Caco-2 (cell line): ENCODE measurements around the gene SIRPA. TPM values are rescaled to one million over a fixed set of nuclear protein-coding genes. Genes with fewer than 3 reads are reported as not detected.

Experiments used
- BruUV-seq: library from RNA; stranded (reverse); fragments of 400-500 nt; replicated peaks from 2 replicates; lab custom pipeline; 2021; lab: Mats Ljungman, UMichigan
- CTCF ChIA-PET: fragments of 300-600 bp; sonication (Branson Sonifier 250); formaldehyde crosslinking; loops from one replicate; lab custom pipeline; 2022; ENCODE audit warnings: antibody characterized with exemption; lab: Charles Lee
- POLR2A ChIA-PET: fragments of 300-600 bp; sonication (Branson Sonifier 250); formaldehyde crosslinking; loops from one replicate; lab custom pipeline; 2022; ENCODE audit warnings: antibody characterized with exemption; lab: Charles Lee
- DNase-seq, 2 experiments: peaks; one replicate each; pipeline versions ENCODE4 v3.0.0 to v3.0.0-alpha.2; 2020 to 2022
- H3K27me3 ChIP-seq: replicated peaks from 2 replicates; pipeline ENCODE4 v1.6.0; 2011; ENCODE audit warnings: low read length; ENCODE audit not compliant: control insufficient read depth, insufficient read depth
- H3K36me3 ChIP-seq: 2 replicates; pipeline ENCODE4 v1.5.1; 2011; ENCODE audit warnings: low read length; ENCODE audit not compliant: control insufficient read depth, insufficient read depth
- H3K4me1 ChIP-seq: fragments of 250-450 bp; sonication (Bioruptor Pico); 2 replicates; pipeline ENCODE4 v1.5.1; 2020; ENCODE audit warnings: mild to moderate bottlenecking
- H3K4me3 ChIP-seq: 2 replicates; pipeline ENCODE4 v1.5.1; 2011; ENCODE audit warnings: low read depth, mild to moderate bottlenecking, control low read depth, low read length
- H3K9me3 ChIP-seq: fragments of 250-450 bp; sonication (Bioruptor Pico); 2 replicates; pipeline ENCODE4 v1.5.1; 2020; ENCODE audit warnings: mild to moderate bottlenecking, moderate library complexity
- H3K27ac Mint-ChIP-seq: one replicate; pipeline ENCODE4 v1.8.0; 2022; ENCODE audit warnings: mixed read lengths; ENCODE audit not compliant: unreplicated experiment
- H3K27me3 Mint-ChIP-seq: one replicate; pipeline ENCODE4 v1.8.0; 2022; ENCODE audit warnings: mixed read lengths; ENCODE audit not compliant: insufficient read depth, unreplicated experiment
- H3K36me3 Mint-ChIP-seq: one replicate; pipeline ENCODE4 v1.8.0; 2022; ENCODE audit warnings: mild to moderate bottlenecking, mixed read lengths; ENCODE audit not compliant: insufficient read depth, unreplicated experiment
- H3K4me1 Mint-ChIP-seq: one replicate; pipeline ENCODE4 v1.8.0; 2022; ENCODE audit warnings: low read depth, mixed read lengths; ENCODE audit not compliant: unreplicated experiment
- H3K4me3 Mint-ChIP-seq: one replicate; pipeline ENCODE4 v1.8.0; 2022; ENCODE audit warnings: mild to moderate bottlenecking, moderate library complexity, mixed read lengths; ENCODE audit not compliant: unreplicated experiment
- H3K9me3 Mint-ChIP-seq: one replicate; pipeline ENCODE4 v1.8.0; 2022; ENCODE audit warnings: mixed read lengths; ENCODE audit not compliant: unreplicated experiment
- intact Hi-C: fragments of 100-400 bp; cut with micrococcal nuclease; formaldehyde crosslinking; loops from one replicate; pipeline ENCODE4 v1.10.0; 2022; ENCODE audit not compliant: unreplicated experiment
- total RNA-seq: library from RNA; stranded (reverse); gene quantifications from 2 replicates; pipeline ENCODE4 v1.2.3, GENCODE V29; 2022
- TF ChIP-seq, protein P1 (sequence below), 2 experiments: fragments of 200-600 bp in 1 of 2; IDR thresholded peaks; 1 replicate in 1 of 2; 2 replicates in 1 of 2; pipeline versions ENCODE4 v1.5.1 to v1.8.0; 2011 to 2022; ENCODE audit warnings: antibody characterized with exemption in 1 of 2, control low read depth in 1 of 2, inconsistent platforms in 1 of 2, low read depth in 1 of 2, low read length in 1 of 2, mild to moderate bottlenecking in 1 of 2, moderate library complexity in 1 of 2; ENCODE audit not compliant: insufficient read depth in 1 of 2, severe bottlenecking in 1 of 2, unreplicated experiment in 1 of 2

SIRPA gene
- total RNA-seq, 1 experiment from 2014 or later = 33.3 TPM

DNA sequence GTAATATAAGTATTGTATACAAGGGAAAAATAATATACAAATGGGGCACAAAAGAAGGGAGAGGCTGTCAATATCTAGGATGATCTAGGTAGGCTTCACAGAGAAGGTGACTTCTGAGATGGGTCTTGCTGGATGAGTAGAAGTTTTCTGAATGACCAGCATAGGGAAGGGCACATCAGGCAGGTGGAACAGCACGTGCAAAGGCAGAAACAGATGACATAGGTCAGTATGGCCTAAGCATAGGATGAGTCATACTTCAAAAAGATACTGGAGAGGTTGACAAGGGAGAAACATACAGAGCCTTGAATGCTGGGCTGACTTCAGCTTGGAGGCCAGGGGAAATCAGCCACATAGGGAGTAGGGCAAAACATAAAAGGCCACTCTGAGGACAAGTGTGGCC lies 31.9 kb upstream of the SIRPA start:
- no TSS peak for BruUV-seq
- Mint-ChIP-seq H3K4me3 (no peak overlapping the region), H3K4me1 (peaks cover 17% of the 10 kb centered on the region), H3K27ac (no peak overlapping the region), H3K9me3 (no peaks in the 10 kb centered on the region), H3K27me3 (no peaks in the 10 kb centered on the region), H3K36me3 (no peaks in the 10 kb centered on the region)
- peaks cover 16% of the 10 kb centered on the region for H3K4me1 ChIP-seq
- no peak for DNase-seq
- intact Hi-C loops = no loop called here
- CTCF ChIA-PET = no interaction called here
- H3K27me3 ChIP-seq = no peaks in the 10 kb centered on the region
- H3K4me3 ChIP-seq = no peak overlapping the region
- no peaks in the 10 kb centered on the region for H3K9me3 ChIP-seq
- TF ChIP-seq, protein P1, sequence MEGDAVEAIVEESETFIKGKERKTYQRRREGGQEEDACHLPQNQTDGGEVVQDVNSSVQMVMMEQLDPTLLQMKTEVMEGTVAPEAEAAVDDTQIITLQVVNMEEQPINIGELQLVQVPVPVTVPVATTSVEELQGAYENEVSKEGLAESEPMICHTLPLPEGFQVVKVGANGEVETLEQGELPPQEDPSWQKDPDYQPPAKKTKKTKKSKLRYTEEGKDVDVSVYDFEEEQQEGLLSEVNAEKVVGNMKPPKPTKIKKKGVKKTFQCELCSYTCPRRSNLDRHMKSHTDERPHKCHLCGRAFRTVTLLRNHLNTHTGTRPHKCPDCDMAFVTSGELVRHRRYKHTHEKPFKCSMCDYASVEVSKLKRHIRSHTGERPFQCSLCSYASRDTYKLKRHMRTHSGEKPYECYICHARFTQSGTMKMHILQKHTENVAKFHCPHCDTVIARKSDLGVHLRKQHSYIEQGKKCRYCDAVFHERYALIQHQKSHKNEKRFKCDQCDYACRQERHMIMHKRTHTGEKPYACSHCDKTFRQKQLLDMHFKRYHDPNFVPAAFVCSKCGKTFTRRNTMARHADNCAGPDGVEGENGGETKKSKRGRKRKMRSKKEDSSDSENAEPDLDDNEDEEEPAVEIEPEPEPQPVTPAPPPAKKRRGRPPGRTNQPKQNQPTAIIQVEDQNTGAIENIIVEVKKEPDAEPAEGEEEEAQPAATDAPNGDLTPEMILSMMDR (IDR thresholded peaks at IDR 0.05; ENCODE audit: insufficient read depth in 1 of 2, low read depth in 1 of 2, low read length in 1 of 2, severe bottlenecking in 1 of 2, unreplicated experiment in 1 of 2) = no peak
- POLR2A ChIA-PET = no interaction called here
- H3K36me3 ChIP-seq = no peaks in the 10 kb centered on the region

DNA sequence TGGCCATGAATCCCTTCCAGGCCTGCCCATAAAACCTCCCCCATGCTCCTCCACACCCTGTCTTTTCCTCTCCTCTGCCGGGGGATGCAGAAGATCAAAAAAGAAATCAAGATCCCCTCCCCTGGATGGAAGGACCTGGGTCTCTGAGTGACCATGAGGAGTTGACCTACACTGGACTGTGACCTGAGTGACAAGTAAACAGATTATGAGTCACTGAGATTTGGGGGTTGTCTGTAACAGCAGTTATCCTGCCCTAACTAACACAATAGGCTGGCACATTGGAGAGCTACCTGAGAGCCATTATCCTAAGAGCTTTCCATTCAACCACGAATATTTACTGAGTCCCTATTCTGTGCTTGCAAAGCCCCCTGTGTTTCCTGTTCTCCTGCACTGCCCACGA lies 28.4 kb upstream of the SIRPA start:
- ChIA-PET POLR2A (interaction anchor here (0.6 kb wide), 1 partner anchor 16 kb away, joined by 4 read pairs; no protein-coding TSS in a partner anchor), CTCF (no interaction called here)
- DNase-seq = no peak
- TF ChIP-seq, protein P1 (IDR thresholded peaks at IDR 0.05; ENCODE audit: insufficient read depth in 1 of 2, low read depth in 1 of 2, low read length in 1 of 2, severe bottlenecking in 1 of 2, unreplicated experiment in 1 of 2) = no peak
- peaks cover 9% of the 10 kb centered on the region for H3K4me1 Mint-ChIP-seq
- no peaks in the 10 kb centered on the region for H3K27me3 Mint-ChIP-seq
- Histone ChIP-seq H3K4me1 (peaks cover 16% of the 10 kb centered on the region), H3K36me3 (no peaks in the 10 kb centered on the region), H3K9me3 (no peaks in the 10 kb centered on the region), H3K4me3 (no peak overlapping the region), H3K27me3 (no peaks in the 10 kb centered on the region)
- H3K4me3 Mint-ChIP-seq = no peak overlapping the region
- H3K27ac Mint-ChIP-seq = no peak overlapping the region
- H3K36me3 Mint-ChIP-seq = no peaks in the 10 kb centered on the region
- H3K9me3 Mint-ChIP-seq = no peaks in the 10 kb centered on the region
- no TSS peak for BruUV-seq
- intact Hi-C loops = no loop called here

DNA sequence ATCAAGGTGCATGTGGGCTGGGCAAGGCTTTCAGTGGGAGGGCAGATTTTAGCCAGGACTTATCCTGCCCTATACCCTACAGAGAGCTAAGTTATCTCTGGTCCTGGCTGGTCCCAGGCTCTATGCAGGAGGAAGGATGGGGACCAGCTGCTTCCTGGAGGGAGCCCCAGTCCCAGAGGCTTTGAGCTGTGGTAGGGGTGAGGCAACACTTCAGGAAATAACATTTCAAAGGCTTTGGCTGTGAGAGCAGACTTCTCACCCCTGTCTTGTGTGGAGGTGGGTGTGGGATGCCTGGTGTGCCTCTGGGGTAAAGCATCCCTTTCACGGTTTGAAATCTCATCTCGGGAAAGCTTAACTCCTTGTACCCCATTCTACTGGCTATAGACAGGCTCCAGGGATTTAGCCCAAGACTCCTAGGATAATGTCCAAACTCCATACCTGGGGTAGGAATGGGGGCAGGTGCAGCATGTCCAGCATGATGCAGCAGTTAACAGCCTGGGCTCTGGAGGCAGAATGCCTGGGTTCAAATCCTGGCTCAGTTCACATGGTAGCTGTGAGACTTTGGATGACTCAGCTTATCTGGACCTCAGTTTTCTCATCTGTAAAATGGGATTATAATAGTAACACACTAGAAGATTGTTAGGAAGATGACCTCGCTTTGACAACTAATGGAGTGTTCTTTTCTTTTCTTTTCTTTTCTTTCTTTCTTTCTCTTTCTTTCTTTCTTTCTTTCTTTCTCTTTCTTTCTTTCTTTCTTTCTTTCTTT lies 27.5 kb upstream of the SIRPA start:
- H3K27me3 Mint-ChIP-seq = no peaks in the 10 kb centered on the region
- Histone ChIP-seq H3K36me3 (no peaks in the 10 kb centered on the region), H3K4me1 (peaks cover 17% of the 10 kb centered on the region), H3K27me3 (no peaks in the 10 kb centered on the region), H3K9me3 (no peaks in the 10 kb centered on the region), H3K4me3 (no peak overlapping the region)
- no peaks in the 10 kb centered on the region for H3K36me3 Mint-ChIP-seq
- CTCF ChIA-PET = interaction anchor here (0.5 kb wide), 1 partner anchor 1050 kb away, joined by 4 read pairs; no protein-coding TSS in a partner anchor
- intact Hi-C loops = no loop called here
- no TSS peak for BruUV-seq
- TF ChIP-seq, protein P1 (IDR thresholded peaks at IDR 0.05; ENCODE audit: insufficient read depth in 1 of 2, low read depth in 1 of 2, low read length in 1 of 2, severe bottlenecking in 1 of 2, unreplicated experiment in 1 of 2) = no peak
- H3K4me1 Mint-ChIP-seq = peaks cover 9% of the 10 kb centered on the region
- DNase-seq = no peak
- no peak overlapping the region for H3K27ac Mint-ChIP-seq
- no peaks in the 10 kb centered on the region for H3K9me3 Mint-ChIP-seq
- H3K4me3 Mint-ChIP-seq = no peak overlapping the region
- POLR2A ChIA-PET = interaction anchor here (0.6 kb wide), 1 partner anchor 17 kb away, joined by 4 read pairs; no protein-coding TSS in a partner anchor
